Activated CD8-positive, alpha-beta memory T cell treated with anti-CD3 and anti-CD28 coated beads, Interleukin-2, amount 10 ng/mL, durations not matched to agents 7 days and 5 days (primary cell): ENCODE measurements around the gene FOXE1. TPM values are rescaled to one million over a fixed set of nuclear protein-coding genes. Genes with fewer than 3 reads are reported as not detected.

Source experiments
- ATAC-seq: fragments of 150-1000 bp; cut with Tn5 transposase; one replicate; pipeline ENCODE4 v1.10.0; 2021; ENCODE audit warnings: moderate library complexity
- CTCF ChIA-PET: fragments of 350-600 bp; sonication (Branson Sonifier 250); formaldehyde crosslinking; loops from one replicate; lab custom pipeline; 2021; ENCODE audit warnings: antibody characterized with exemption; lab: Charles Lee
- DNase-seq: peaks from one replicate; pipeline ENCODE4 v3.0.0-alpha.2; 2020
- H3K27ac Mint-ChIP-seq: one replicate; pipeline ENCODE4 v1.8.0; 2021; ENCODE audit warnings: mild to moderate bottlenecking, mixed read lengths
- H3K27me3 Mint-ChIP-seq: one replicate; pipeline ENCODE4 v1.8.0; 2021; ENCODE audit warnings: mixed read lengths
- H3K36me3 Mint-ChIP-seq: one replicate; pipeline ENCODE4 v1.8.0; 2021; ENCODE audit warnings: mild to moderate bottlenecking, mixed read lengths
- H3K4me1 Mint-ChIP-seq: one replicate; pipeline ENCODE4 v1.8.0; 2021; ENCODE audit warnings: mixed read lengths
- H3K4me3 Mint-ChIP-seq: one replicate; pipeline ENCODE4 v1.8.0; 2021; ENCODE audit warnings: mild to moderate bottlenecking, moderate library complexity, mixed read lengths
- H3K9me3 Mint-ChIP-seq: one replicate; pipeline ENCODE4 v1.8.0; 2022; ENCODE audit warnings: low read depth, mixed read lengths
- total RNA-seq, 2 experiments: library from RNA; stranded (reverse); gene quantifications; one replicate each; pipeline ENCODE4 v1.2.3, GENCODE V29; 2021

The FOXE1 gene
- total RNA-seq, 2 experiments from 2014 or later, result not detected

GRCh38 chr9:97863314-97863713 lies 10.3 kb downstream of the FOXE1 start:
- CTCF ChIA-PET, result interaction anchor here (3.2 kb wide), 1 partner anchor 38 kb away, joined by 11 read pairs; no protein-coding TSS in a partner anchor

GRCh38 chr9:97864396-97864795 lies 11.4 kb downstream of the FOXE1 start:
- no peaks in the 10 kb centered on the region for H3K4me1 Mint-ChIP-seq
- H3K27ac Mint-ChIP-seq, result no peak overlapping the region
- H3K4me3 Mint-ChIP-seq, result no peak overlapping the region
- peaks cover 72% of the 10 kb centered on the region for H3K27me3 Mint-ChIP-seq
- CTCF ChIA-PET, result interaction anchor here (3.2 kb wide), 1 partner anchor 37 kb away, joined by 11 read pairs; no protein-coding TSS in a partner anchor
- peaks cover 11% of the 10 kb centered on the region for H3K9me3 Mint-ChIP-seq
- peaks cover 3% of the 10 kb centered on the region for H3K36me3 Mint-ChIP-seq
- DNase-seq (no peak), ATAC-seq (no peak)

More at GRCh38 chr9:97863314-97863713, 10.3 kb downstream of the FOXE1 start:
- ATAC-seq, result no peak
- H3K27me3 Mint-ChIP-seq, result peaks cover 77% of the 10 kb centered on the region
- H3K4me3 Mint-ChIP-seq, result no peak overlapping the region
- DNase-seq, result no peak
- peaks cover 11% of the 10 kb centered on the region for H3K9me3 Mint-ChIP-seq
- H3K4me1 Mint-ChIP-seq, result peaks cover under 1% of the 10 kb centered on the region
- no peak overlapping the region for H3K27ac Mint-ChIP-seq
- peaks cover 3% of the 10 kb centered on the region for H3K36me3 Mint-ChIP-seq

- Mint-ChIP-seq H3K27ac (no peak overlapping the region), H3K9me3 (peaks cover 11% of the 10 kb centered on the region), H3K27me3 (peaks cover 63% of the 10 kb centered on the region), H3K36me3 (peaks cover 3% of the 10 kb centered on the region), H3K4me1 (no peaks in the 10 kb centered on the region), H3K4me3 (no peak overlapping the region)
- ATAC-seq (no peak), DNase-seq (no peak)
- CTCF ChIA-PET, result no interaction called here
Measured at GRCh38 chr9:97866300-97866699, 13.3 kb downstream of the FOXE1 start.

GRCh38 chr9:97866848-97867247 lies 13.8 kb downstream of the FOXE1 start:
- CTCF ChIA-PET, result interaction anchor here (0.9 kb wide), 1 partner anchor 23 kb away, joined by 3 read pairs; no protein-coding TSS in a partner anchor
- no peak for DNase-seq
- H3K9me3 Mint-ChIP-seq, result peaks cover 11% of the 10 kb centered on the region
- H3K4me3 Mint-ChIP-seq, result no peak overlapping the region
- peaks cover 61% of the 10 kb centered on the region for H3K27me3 Mint-ChIP-seq
- no peak for ATAC-seq
- H3K4me1 Mint-ChIP-seq, result no peaks in the 10 kb centered on the region
- peaks cover 3% of the 10 kb centered on the region for H3K36me3 Mint-ChIP-seq
- no peak overlapping the region for H3K27ac Mint-ChIP-seq

- H3K4me1 Mint-ChIP-seq, result no peaks in the 10 kb centered on the region
- no peak overlapping the region for H3K27ac Mint-ChIP-seq
- no peak overlapping the region for H3K4me3 Mint-ChIP-seq
- H3K9me3 Mint-ChIP-seq, result peaks cover 11% of the 10 kb centered on the region
- DNase-seq, result no peak
- peaks cover 3% of the 10 kb centered on the region for H3K36me3 Mint-ChIP-seq
- H3K27me3 Mint-ChIP-seq, result peaks cover 49% of the 10 kb centered on the region
- CTCF ChIA-PET, result no interaction called here
- ATAC-seq, result no peak
Measured at GRCh38 chr9:97868859-97869258, 15.8 kb downstream of the FOXE1 start.

- no peaks in the 10 kb centered on the region for H3K9me3 Mint-ChIP-seq
- peaks cover 22% of the 10 kb centered on the region for H3K27me3 Mint-ChIP-seq
- H3K27ac Mint-ChIP-seq, result no peak overlapping the region
- DNase-seq (no peak), ATAC-seq (no peak)
- H3K36me3 Mint-ChIP-seq, result no peaks in the 10 kb centered on the region
- CTCF ChIA-PET, result interaction anchor here (2.1 kb wide), 1 partner anchor 17 kb away, joined by 8 read pairs; no protein-coding TSS in a partner anchor
- no peaks in the 10 kb centered on the region for H3K4me1 Mint-ChIP-seq
- H3K4me3 Mint-ChIP-seq, result no peak overlapping the region
Measured at GRCh38 chr9:97873425-97873824, 20.4 kb downstream of the FOXE1 start.

GRCh38 chr9:97873882-97874281 lies 20.9 kb downstream of the FOXE1 start:
- Mint-ChIP-seq H3K27ac (no peak overlapping the region), H3K27me3 (peaks cover 21% of the 10 kb centered on the region), H3K36me3 (no peaks in the 10 kb centered on the region), H3K9me3 (no peaks in the 10 kb centered on the region), H3K4me1 (no peaks in the 10 kb centered on the region), H3K4me3 (no peak overlapping the region)
- CTCF ChIA-PET, result interaction anchor here (2.1 kb wide), 1 partner anchor 16 kb away, joined by 8 read pairs; no protein-coding TSS in a partner anchor
- DNase-seq (no peak), ATAC-seq (no peak)

- Mint-ChIP-seq H3K27me3 (peaks cover 15% of the 10 kb centered on the region), H3K9me3 (no peaks in the 10 kb centered on the region), H3K4me3 (no peak overlapping the region), H3K4me1 (no peaks in the 10 kb centered on the region), H3K27ac (no peak overlapping the region), H3K36me3 (no peaks in the 10 kb centered on the region)
- DNase-seq (no peak), ATAC-seq (no peak)
- CTCF ChIA-PET, result interaction anchor here (2.1 kb wide), 1 partner anchor 16 kb away, joined by 8 read pairs; no protein-coding TSS in a partner anchor
Measured at GRCh38 chr9:97874624-97875023, 21.6 kb downstream of the FOXE1 start.

- CTCF ChIA-PET, result interaction anchor here (2.1 kb wide), 1 partner anchor 15 kb away, joined by 8 read pairs; no protein-coding TSS in a partner anchor
- ATAC-seq (no peak), DNase-seq (no peak)
- Mint-ChIP-seq H3K4me1 (no peaks in the 10 kb centered on the region), H3K27me3 (peaks cover 15% of the 10 kb centered on the region), H3K36me3 (no peaks in the 10 kb centered on the region), H3K9me3 (no peaks in the 10 kb centered on the region), H3K4me3 (no peak overlapping the region), H3K27ac (no peak overlapping the region)
Measured at GRCh38 chr9:97875111-97875510, 22.1 kb downstream of the FOXE1 start.

- Mint-ChIP-seq H3K27ac (no peak overlapping the region), H3K36me3 (no peaks in the 10 kb centered on the region), H3K4me3 (no peak overlapping the region), H3K27me3 (peaks cover 10% of the 10 kb centered on the region), H3K9me3 (no peaks in the 10 kb centered on the region), H3K4me1 (no peaks in the 10 kb centered on the region)
- ATAC-seq (no peak), DNase-seq (no peak)
- CTCF ChIA-PET, result interaction anchor here (1.0 kb wide), 1 partner anchor 26 kb away, joined by 3 read pairs; no protein-coding TSS in a partner anchor
Measured at GRCh38 chr9:97876061-97876460, 23.0 kb downstream of the FOXE1 start.

- H3K4me1 Mint-ChIP-seq, result no peaks in the 10 kb centered on the region
- CTCF ChIA-PET, result interaction anchor here (0.6 to 1.0 kb wide), 3 partner anchors 10 to 22 kb away, joined by 3 to 5 read pairs (median 3); no protein-coding TSS in a partner anchor
- no peak for ATAC-seq
- no peak for DNase-seq
- no peak overlapping the region for H3K27ac Mint-ChIP-seq
- H3K9me3 Mint-ChIP-seq, result no peaks in the 10 kb centered on the region
- H3K27me3 Mint-ChIP-seq, result peaks cover 7% of the 10 kb centered on the region
- no peak overlapping the region for H3K4me3 Mint-ChIP-seq
- H3K36me3 Mint-ChIP-seq, result no peaks in the 10 kb centered on the region
Measured at GRCh38 chr9:97880336-97880735, 27.3 kb downstream of the FOXE1 start.

- no peaks in the 10 kb centered on the region for H3K4me1 Mint-ChIP-seq
- ATAC-seq (peak; percentile 65), DNase-seq (peak; percentile 71)
- H3K27ac Mint-ChIP-seq, result no peak overlapping the region
- CTCF ChIA-PET, result interaction anchor here (0.7 to 6.7 kb wide), 25 partner anchors 10 to 373 kb away, joined by 3 to 134 read pairs (median 4); partner anchors contain the start of genes ANP32B, TBC1D2, TRMO and XPA
- no peak overlapping the region for H3K4me3 Mint-ChIP-seq
- no peaks in the 10 kb centered on the region for H3K27me3 Mint-ChIP-seq
- peaks cover 9% of the 10 kb centered on the region for H3K36me3 Mint-ChIP-seq
- peaks cover 9% of the 10 kb centered on the region for H3K9me3 Mint-ChIP-seq
Measured at GRCh38 chr9:97889941-97890887, 37.2 kb downstream of the FOXE1 start.

- Mint-ChIP-seq H3K27me3 (no peaks in the 10 kb centered on the region), H3K27ac (no peak overlapping the region)
Measured at GRCh38 chr9:97891736-97892135, 38.7 kb downstream of the FOXE1 start.

More at GRCh38 chr9:97891736-97892135, 38.7 kb downstream of the FOXE1 start:
- Mint-ChIP-seq H3K36me3 (peaks cover 9% of the 10 kb centered on the region), H3K4me1 (no peaks in the 10 kb centered on the region), H3K4me3 (no peak overlapping the region), H3K9me3 (peaks cover 9% of the 10 kb centered on the region)
- CTCF ChIA-PET, result interaction anchor here (1.1 to 6.7 kb wide), 4 partner anchors 11 to 91 kb away, joined by 3 to 134 read pairs (median 22); partner anchors contain the start of genes ANP32B and TRMO
- ATAC-seq (no peak), DNase-seq (no peak)
